ENCODE measurements around the gene LSM7. TPM values are rescaled to one million over a fixed set of nuclear protein-coding genes. Genes with fewer than 3 reads are reported as not detected.

Gene LSM7
- total RNA-seq, 1 donor from 2014 or later: 55.9 TPM

DNA sequence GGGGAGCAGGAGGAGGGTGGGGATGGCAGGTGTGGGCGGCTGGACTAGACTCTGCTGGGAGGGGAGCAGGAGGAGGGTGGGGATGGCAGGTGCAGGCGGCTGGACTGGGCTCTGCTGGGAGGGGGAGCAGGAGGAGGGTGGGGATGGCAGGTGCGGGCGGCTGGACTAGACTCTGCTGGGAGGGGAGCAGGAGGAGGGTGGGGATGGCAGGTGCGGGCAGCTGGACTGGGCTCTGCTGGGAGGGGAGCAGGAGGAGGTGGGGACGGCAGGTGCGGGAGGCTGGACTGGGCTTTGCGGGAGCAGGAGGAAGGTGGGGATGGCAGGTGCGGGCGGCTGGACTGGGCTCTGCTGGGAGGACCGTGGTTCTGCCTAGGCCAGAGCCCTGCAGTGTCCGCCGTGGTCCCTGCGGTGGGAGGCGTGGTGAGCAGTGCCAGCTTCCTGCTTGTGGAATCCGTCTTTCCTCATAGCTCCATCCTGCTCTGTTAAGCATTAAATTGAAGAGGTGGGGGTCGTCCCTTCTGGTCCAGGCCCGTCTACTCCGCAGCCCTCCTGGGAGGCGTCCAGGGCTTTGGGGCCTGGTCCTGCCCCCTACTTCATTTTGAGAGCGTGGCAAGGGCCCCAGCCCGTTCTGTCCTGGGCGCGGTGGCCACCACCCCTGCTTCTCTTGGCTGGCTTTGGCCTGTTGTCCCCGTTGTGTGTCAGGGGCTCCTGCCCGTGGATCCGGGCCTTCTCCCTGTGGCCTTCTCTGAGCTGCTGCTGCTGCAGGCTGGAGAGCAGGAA is 4.8 kb upstream of the LSM7 start:
- no peak overlapping the region for H3K27ac ChIP-seq
- DNase-seq (no peak), ATAC-seq (peak; percentile 17)
- no peaks in the 10 kb centered on the region for H3K9me3 ChIP-seq
- no peak for TF ChIP-seq CTCF (IDR thresholded peaks at IDR 0.05)
- intact Hi-C loops (cut with DNase I): no loop called here
- peaks cover 19% of the 10 kb centered on the region for H3K4me1 ChIP-seq
- H3K36me3 ChIP-seq: no peaks in the 10 kb centered on the region
- H3K4me3 ChIP-seq: no peak overlapping the region
- no peaks in the 10 kb centered on the region for H3K27me3 ChIP-seq

DNA sequence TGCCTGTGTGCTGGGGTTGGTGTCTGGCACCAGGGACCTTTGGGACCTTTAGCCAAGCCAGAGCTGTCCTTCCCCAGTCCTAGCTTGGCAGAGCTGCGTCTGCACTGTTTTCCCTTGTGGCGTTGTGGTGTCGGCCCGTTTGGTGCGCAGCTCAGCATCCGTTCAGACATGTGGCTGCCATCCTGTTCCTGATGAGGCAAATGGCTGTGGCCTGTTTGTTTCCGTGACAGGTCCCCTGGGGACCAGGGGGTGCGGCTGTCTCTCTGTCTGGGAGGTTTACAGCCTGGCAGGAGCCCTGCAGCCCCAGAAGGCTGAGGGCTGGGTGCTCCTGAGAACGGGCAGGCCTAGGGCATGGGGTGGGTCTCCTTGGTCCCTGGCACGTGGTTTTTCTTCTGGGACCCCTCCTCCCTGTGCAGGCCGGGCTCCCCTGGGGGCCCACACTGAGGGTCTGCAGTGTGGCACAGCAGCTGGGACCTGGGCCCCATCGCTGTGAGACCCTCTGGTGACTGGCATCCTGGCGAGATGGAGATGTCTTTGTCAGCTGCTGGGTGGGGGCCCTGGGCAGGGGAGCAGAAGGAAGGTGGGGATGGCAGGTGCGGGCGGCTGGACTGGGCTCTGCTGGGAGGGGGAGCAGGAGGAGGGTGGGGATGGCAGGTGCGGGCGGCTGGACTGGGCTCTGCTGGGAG is 4.1 kb upstream of the LSM7 start:
- no peak for ATAC-seq
- DNase-seq: no peak
- Histone ChIP-seq H3K9me3 (no peaks in the 10 kb centered on the region), H3K4me3 (no peak overlapping the region), H3K4me1 (peaks cover 21% of the 10 kb centered on the region), H3K36me3 (no peaks in the 10 kb centered on the region), H3K27ac (no peak overlapping the region), H3K27me3 (no peaks in the 10 kb centered on the region)
- TF ChIP-seq CTCF (IDR thresholded peaks at IDR 0.05): no peak
- intact Hi-C loops (cut with DNase I): no loop called here

GRCh38 chr19:2331601-2332246 is 3.3 kb upstream of the LSM7 start:
- DNase-seq (no peak), ATAC-seq (no peak)
- TF ChIP-seq CTCF (IDR thresholded peaks at IDR 0.05): no peak
- intact Hi-C loops (cut with DNase I): no loop called here
- H3K4me3 ChIP-seq: no peak overlapping the region
- H3K4me1 ChIP-seq: peaks cover 28% of the 10 kb centered on the region
- H3K27ac ChIP-seq: no peak overlapping the region
- H3K36me3 ChIP-seq: no peaks in the 10 kb centered on the region
- H3K9me3 ChIP-seq: no peaks in the 10 kb centered on the region
- no peaks in the 10 kb centered on the region for H3K27me3 ChIP-seq

DNA sequence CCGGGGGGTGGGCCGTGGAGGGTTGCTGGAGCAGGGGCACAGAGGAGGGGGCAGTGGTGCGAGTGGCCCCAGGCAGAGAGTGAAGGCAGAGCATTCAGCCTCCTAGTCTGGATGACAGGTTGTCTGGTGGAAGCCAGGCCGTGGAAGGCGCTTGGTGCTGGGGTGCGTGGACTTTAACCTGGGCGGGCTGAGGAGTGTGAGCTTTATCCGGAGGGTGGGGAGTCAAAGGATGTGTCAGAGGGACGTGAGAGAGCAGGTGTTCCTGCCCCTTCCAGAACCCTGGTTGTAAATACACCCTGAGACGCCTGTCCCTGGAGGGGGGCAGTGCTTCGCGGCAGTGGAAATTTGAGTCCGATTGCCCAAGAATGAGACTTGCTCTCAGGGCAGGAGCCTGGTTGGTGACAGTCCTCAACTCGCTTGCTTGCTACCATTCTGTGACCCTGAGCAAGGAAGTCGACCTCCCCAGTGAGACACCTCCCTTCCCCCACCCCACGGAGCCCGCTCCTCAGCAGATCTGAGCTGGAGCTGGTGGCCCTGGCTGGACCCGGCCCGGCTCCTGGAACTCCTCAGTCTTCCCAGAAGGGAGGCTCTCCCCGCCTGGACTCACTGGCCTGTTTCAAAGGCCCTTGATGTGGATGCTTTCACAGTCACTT is 2.4 kb upstream of the LSM7 start:
- H3K27ac ChIP-seq: no peak overlapping the region
- peaks cover 31% of the 10 kb centered on the region for H3K4me1 ChIP-seq
- intact Hi-C loops (cut with DNase I): no loop called here
- DNase-seq (no peak), ATAC-seq (no peak)
- H3K27me3 ChIP-seq: no peaks in the 10 kb centered on the region
- no peak overlapping the region for H3K4me3 ChIP-seq
- TF ChIP-seq CTCF (IDR thresholded peaks at IDR 0.05): no peak
- H3K9me3 ChIP-seq: no peaks in the 10 kb centered on the region
- peaks cover 2% of the 10 kb centered on the region for H3K36me3 ChIP-seq

DNA sequence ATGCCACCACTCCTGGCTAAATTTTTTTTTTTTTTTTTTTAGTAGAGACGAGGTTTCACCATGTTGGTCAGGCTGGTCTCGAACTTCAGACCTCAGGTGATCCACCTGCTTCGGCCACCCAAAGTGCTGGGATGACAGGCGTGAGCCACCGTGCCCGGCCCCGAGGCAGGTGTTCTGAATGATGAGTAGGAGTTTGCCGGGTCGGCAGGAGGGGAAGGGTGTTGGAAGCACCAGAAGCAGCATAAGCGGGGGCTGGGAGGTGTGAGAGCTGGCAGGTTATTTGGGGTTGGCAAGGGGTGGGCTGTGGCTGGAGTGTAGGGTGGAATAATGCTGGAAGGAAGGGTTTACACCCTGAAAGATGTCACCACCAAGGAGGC is 1.9 kb upstream of the LSM7 start:
- H3K4me3 ChIP-seq: no peak overlapping the region
- H3K36me3 ChIP-seq: peaks cover 5% of the 10 kb centered on the region
- no peaks in the 10 kb centered on the region for H3K27me3 ChIP-seq
- H3K27ac ChIP-seq: no peak overlapping the region
- peaks cover 31% of the 10 kb centered on the region for H3K4me1 ChIP-seq
- intact Hi-C loops (cut with DNase I): no loop called here
- no peaks in the 10 kb centered on the region for H3K9me3 ChIP-seq
- ATAC-seq (no peak), DNase-seq (no peak)
- TF ChIP-seq CTCF (IDR thresholded peaks at IDR 0.05): no peak
